ENCODE data around the gene FHL2. TPM values are rescaled to one million over a fixed set of nuclear protein-coding genes. Genes with fewer than 3 reads are reported as not detected.

FHL2 gene
- total and polyA plus RNA-seq, 2 of the 13 experiments (the other 11 are each of a cell fraction or from before 2014, with no cell fraction given), result 1.9 to 74.8 TPM

DNA sequence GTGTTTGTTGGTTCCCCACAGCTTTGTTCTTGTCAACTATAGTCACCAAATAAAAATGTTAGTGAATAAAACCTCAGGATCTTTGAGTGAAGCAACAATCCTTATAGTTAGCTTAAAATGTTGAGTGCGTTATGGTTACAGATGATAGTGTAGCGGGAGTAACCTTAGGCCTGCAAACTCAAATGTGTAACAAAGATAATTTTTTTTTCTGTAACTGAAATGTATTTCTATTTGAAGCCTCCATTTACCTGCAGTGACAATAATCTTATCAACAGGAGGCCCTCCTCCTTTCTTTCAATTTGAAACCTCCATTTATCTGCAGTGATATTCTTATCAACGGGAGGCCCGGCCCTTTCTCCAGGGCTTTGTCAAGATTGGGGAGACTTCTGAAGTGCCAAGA is 64.6 kb downstream of the FHL2 start:
- no peak for FAIRE-seq
- DNase-seq (ENCODE audit: low spot score), result no peak
- in situ Hi-C loops (cut with HindIII; ENCODE audit: extremely low pct_ligation_motif_present, low pct_unique_long_range_greater_than_20kb) (loop anchor here (25.0 kb wide), 1 partner anchor 853 kb away; the partner anchor contains the start of gene UXS1), intact Hi-C loops (cut with micrococcal nuclease; ENCODE audit: unreplicated experiment) (no loop called here)
- Histone ChIP-seq H3K27me3 (ENCODE audit: control insufficient read depth in 1 of 2, insufficient read depth in 2 of 2, low read length in 2 of 2) (peaks cover 0 to 7% of the 10 kb centered on the region in 2 experiments; a peak in 2 of 5 replicates), H3K9me3 (ENCODE audit: low read length) (no peaks in the 10 kb centered on the region), H4K20me1 (ENCODE audit: insufficient read depth, low read length) (peaks cover 7% of the 10 kb centered on the region; the same call in 1 of the 2 replicates), H3K4me1 (ENCODE audit: insufficient read depth, low read length) (peaks cover 31% of the 10 kb centered on the region), H3K4me3 (replicated peaks in 1 of 3; ENCODE audit: insufficient read depth in 1 of 3, low read depth in 2 of 3, low read length in 3 of 3) (no peak overlapping the region), H2AFZ (ENCODE audit: low read length) (no peak overlapping the region), H3K9ac (ENCODE audit: insufficient read depth, low read depth, low read length) (no peak overlapping the region), H3K4me2 (ENCODE audit: low read depth, low read length) (no peak overlapping the region), H3K36me3 (replicated peaks in 1 of 2; ENCODE audit: control insufficient read depth in 1 of 2, insufficient read depth in 2 of 2, low read length in 2 of 2) (peaks cover 0 to 3% of the 10 kb centered on the region in 2 experiments; a peak in 1 of 5 replicates), H3K27ac (ENCODE audit: extremely low read length, insufficient read depth, low read length) (no peak overlapping the region), H3K79me2 (ENCODE audit: insufficient read depth, low read length) (peaks cover 40% of the 10 kb centered on the region)
- ATAC-seq, result no peak
- TF ChIP-seq MYNN (CRISPR knock-in tag; IDR thresholded peaks at IDR 0.05; ENCODE audit: low read depth), result no peak
- TF ChIP-seq, protein P1, sequence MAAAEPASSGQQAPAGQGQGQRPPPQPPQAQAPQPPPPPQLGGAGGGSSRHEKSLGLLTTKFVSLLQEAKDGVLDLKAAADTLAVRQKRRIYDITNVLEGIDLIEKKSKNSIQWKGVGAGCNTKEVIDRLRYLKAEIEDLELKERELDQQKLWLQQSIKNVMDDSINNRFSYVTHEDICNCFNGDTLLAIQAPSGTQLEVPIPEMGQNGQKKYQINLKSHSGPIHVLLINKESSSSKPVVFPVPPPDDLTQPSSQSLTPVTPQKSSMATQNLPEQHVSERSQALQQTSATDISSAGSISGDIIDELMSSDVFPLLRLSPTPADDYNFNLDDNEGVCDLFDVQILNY (CRISPR knock-in tag; conservative IDR thresholded peaks at IDR 0.05), result no peak
- TF ChIP-seq, protein P2, sequence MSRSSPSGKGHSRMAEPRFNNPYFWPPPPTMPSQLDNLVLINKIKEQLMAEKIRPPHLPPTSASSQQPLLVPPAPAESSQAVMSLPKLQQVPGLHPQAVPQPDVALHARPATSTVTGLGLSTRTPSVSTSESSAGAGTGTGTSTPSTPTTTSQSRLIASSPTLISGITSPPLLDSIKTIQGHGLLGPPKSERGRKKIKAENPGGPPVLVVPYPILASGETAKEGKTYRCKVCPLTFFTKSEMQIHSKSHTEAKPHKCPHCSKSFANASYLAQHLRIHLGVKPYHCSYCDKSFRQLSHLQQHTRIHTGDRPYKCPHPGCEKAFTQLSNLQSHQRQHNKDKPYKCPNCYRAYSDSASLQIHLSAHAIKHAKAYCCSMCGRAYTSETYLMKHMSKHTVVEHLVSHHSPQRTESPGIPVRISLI (CRISPR knock-in tag; IDR thresholded peaks at IDR 0.05; ENCODE audit: borderline replicate concordance), result no peak
- TF ChIP-seq, protein P3, sequence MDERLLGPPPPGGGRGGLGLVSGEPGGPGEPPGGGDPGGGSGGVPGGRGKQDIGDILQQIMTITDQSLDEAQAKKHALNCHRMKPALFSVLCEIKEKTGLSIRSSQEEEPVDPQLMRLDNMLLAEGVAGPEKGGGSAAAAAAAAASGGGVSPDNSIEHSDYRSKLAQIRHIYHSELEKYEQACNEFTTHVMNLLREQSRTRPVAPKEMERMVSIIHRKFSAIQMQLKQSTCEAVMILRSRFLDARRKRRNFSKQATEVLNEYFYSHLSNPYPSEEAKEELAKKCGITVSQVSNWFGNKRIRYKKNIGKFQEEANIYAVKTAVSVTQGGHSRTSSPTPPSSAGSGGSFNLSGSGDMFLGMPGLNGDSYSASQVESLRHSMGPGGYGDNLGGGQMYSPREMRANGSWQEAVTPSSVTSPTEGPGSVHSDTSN (CRISPR knock-in tag; IDR thresholded peaks at IDR 0.05), result no peak
- no peak for TF ChIP-seq ELF1 (CRISPR knock-in tag; IDR thresholded peaks at IDR 0.05)
- TF ChIP-seq, protein P4, sequence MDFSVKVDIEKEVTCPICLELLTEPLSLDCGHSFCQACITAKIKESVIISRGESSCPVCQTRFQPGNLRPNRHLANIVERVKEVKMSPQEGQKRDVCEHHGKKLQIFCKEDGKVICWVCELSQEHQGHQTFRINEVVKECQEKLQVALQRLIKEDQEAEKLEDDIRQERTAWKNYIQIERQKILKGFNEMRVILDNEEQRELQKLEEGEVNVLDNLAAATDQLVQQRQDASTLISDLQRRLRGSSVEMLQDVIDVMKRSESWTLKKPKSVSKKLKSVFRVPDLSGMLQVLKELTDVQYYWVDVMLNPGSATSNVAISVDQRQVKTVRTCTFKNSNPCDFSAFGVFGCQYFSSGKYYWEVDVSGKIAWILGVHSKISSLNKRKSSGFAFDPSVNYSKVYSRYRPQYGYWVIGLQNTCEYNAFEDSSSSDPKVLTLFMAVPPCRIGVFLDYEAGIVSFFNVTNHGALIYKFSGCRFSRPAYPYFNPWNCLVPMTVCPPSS (IDR thresholded peaks at IDR 0.05), result no peak
- no peak for TF ChIP-seq HMG20A (CRISPR knock-in tag; IDR thresholded peaks at IDR 0.05; ENCODE audit: borderline replicate concordance)
- no peak for TF ChIP-seq PTBP1 (IDR thresholded peaks at IDR 0.05; ENCODE audit: low read depth, low read length, poor library complexity, severe bottlenecking)
- TF ChIP-seq CEBPG (CRISPR knock-in tag; IDR thresholded peaks at IDR 0.05), result no peak
- no peak for TF ChIP-seq NCOA2 (CRISPR knock-in tag; IDR thresholded peaks at IDR 0.05)
- no TSS peak for BruUV-seq (replicated peaks)
- POLR2A ChIA-PET, result no interaction called here
- 97% methylated on average over 4 of the region's 4 CpGs for WGBS (ENCODE audit: low lambda C conversion rate)
- CTCF ChIA-PET (ENCODE audit: low intra/inter-chr PET ratio, low total read pairs), result no interaction called here

All from HepG2 (cell line).